Hepatic stellate cell (primary cell): Measurements from ENCODE around the gene P2RX2.

Source experiments
- DNase-seq: peaks from one replicate; pipeline ENCODE4 v3.0.0; 2011; ENCODE audit warnings: low spot score

Gene P2RX2

DNA sequence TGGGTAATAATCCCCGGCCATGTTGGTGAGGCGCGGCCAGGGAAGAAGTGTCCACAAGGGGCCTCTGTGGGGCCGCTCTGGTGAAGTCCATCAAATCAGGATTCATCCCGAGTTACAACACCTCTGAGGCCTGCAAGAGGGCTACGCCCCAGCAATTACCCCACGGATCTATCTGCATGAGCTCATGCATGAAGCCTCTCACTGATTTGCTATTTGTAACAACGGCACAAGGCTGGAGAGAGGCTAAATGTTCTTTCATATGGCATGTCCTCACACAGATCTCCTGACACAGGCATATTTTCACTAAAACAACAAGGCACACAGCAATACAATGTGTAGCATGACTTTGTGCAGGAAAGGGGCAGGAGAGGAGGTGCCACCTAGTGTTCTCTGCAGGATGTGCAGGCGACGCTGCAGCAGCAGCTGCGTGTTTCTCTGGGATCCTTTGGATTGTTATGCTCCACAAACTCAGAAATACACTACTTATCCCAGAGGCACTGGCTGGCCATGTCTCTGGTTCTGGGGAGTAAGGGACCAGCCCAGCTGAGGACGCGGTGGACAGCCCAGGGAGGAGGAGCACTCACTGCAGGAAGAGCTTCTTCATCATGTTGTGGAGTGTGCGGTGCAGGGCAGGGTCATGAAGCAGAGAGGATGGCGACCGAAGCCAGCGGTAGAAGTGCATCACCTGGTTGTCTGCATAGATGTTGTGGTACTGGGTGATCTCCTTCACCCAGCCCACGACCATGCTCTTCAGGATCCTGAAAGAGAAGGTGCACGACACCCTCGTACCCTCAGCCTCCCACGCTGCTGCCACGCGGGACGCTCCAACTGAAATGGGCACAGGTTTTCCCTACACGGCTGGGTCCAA is 20.2 kb downstream of the P2RX2 start:
- DNase-seq, result peak; percentile 84

DNA sequence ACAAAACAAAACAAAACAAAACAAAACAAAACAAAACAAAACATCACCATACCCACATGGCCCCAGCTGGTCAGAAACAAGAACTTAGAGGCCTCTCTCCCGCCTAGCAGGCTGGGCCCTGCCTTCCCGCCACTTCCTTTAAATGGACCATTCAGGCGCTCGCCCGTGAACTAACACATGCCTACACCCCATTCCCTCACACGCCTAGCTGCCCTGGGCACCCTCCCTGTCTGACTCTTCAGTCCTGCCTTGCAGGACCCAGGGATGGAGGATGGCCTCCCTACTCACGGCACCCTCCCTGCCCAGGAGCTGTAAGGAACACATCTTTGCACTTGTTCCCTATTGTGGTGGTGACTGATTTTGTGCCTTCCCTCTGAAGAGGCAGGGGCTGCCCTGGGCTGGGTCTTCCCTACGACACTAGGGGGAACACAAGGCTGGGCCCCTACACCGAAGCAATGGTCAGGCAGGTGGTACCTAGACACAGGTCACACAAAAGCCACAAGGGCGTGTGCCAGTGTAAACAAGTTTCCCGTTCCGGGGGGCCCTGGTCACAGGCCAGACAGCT is 21.5 kb downstream of the P2RX2 start:
- no peak for DNase-seq

DNA sequence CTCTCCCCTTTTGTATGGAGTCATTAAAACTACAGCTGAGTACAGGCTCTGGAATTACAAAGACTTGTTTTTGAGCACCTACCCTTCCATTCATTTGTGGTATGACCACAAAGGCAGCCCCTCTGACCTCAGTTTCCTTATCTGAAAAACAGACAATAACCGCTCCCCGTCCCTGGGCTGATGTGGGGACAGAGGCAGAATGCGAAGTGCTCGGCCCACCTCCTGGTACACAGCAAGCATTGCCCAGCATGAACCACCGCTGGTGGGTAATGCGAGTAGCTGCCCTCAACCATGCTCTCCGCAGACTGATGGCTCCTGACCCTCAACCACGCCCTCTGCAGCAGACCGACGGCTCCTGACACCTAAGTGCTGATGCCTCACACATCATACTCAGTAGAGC is 22.4 kb downstream of the P2RX2 start:
- DNase-seq, result no peak

DNA sequence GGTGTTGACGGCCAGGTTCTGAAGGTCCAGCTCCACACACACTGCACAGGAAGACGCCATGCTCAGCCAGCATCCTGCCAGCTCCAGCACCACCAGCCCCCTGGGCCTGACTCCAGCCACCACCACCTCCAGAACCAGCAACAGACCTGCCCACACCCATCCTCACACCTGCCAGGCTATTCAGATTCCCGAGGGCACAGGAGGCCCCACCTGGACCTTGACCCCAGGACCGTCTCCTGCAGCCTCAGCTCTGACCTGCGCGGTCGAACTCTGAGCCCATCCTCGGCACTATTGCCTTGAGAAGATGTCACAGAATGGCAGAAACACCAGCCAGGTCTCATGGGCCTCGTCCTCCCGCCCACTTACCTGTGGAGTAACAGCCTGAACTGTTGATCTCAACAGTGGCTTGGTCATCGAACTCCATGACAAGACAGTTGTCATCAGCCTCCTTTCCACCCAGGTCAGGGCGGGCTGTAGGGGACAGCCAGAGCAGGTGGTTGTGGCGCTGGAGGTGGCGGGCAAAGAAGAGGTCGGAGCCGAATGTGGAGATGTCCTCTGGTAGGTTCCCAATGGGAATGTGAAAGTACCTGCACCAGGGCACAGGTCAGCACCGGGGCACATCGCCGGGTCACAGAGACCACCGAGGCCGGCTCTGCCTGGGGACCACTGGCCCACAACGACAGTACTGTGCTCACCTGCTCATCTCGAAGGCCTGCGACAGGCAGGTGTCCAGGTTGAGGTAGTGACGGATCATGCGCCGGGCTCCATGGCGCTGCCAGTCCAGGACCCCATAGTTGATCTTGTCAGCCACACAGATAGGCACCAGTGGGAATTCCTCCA is 23.5 kb downstream of the P2RX2 start:
- DNase-seq, result no peak

DNA sequence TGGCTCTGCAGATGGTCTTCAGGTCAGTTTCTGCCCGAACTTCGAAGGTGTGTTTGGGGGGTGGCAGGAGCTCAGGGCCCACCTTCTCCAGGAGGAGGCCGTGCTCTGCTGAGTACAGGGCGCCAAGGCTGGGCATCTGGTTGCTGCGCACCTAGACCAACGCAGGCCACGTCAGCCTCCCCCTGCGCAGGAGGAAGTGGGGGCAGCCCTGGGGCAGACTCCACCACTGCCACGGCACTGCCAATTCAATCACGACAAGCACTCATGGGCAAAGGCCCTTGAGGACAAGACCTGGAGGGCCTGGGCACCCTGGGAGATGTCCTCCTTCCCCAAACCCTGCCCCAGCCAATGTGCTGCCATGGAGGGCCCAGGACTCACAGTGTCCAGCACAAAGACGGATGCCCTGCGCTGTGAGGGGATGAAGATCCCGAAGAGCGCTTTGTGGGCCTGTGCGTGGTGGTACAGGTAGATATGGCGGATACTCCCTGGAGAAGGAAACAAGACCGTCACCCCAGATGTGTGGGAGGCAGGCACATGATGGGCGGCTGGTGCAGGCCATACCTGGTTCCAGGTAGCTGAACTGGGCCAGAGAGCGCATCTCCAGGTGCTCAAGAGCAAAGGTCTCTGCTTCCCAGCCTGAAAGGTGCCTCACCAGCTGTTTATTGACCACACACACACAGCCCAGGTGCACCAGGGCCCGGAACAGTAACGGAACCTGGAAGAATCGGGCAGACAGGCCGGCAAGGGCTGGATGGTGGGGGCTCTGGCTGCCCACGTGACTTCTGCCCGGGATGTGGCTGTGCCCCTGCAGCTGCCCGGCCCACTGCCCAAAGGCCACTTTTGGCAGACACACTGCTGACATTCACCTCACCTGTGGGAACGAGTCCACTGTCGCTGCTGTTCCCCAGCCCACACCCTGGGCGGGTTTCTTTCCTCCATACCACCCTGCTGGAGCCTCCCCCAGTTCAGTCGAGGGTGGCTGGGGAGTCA is 24.6 kb downstream of the P2RX2 start:
- DNase-seq, result no peak

DNA sequence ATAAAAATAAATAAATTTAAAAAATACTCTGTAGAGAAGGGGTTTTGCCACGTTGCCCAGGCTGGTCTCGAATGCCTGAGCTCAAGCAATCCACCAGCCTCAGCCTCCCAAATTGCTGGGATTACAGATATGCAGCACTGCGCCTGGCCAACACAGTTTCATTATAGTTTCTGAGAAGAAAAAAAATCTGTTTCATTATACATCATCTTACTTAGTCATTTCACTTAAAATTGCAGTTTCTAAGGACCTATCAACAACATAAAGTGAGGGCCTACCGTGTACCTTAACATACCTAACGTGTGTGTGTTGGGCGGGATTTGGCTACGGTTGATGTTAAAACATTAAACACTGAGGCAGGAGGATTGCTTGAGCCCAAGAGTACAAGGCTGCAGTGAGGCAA is 28.3 kb downstream of the P2RX2 start:
- DNase-seq, result no peak

DNA sequence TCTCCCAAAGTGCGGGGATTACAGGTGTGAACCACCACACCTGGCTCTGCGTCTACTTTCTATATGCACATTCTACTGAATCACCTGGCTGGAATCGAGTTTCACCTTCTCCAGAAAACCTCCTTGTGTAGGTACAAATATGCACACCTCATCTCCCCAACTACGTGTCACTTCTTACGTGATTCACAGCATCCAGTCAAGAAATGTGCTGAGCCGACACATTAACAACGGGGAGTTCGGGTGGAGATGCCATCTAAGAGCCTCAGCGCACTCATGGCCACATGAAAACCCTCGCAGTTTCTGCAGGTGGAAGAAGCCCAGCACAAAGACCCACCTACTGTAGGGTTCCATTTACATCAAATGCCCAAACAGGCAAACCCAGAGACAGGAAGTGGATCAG is 29.3 kb downstream of the P2RX2 start:
- DNase-seq, result no peak

DNA sequence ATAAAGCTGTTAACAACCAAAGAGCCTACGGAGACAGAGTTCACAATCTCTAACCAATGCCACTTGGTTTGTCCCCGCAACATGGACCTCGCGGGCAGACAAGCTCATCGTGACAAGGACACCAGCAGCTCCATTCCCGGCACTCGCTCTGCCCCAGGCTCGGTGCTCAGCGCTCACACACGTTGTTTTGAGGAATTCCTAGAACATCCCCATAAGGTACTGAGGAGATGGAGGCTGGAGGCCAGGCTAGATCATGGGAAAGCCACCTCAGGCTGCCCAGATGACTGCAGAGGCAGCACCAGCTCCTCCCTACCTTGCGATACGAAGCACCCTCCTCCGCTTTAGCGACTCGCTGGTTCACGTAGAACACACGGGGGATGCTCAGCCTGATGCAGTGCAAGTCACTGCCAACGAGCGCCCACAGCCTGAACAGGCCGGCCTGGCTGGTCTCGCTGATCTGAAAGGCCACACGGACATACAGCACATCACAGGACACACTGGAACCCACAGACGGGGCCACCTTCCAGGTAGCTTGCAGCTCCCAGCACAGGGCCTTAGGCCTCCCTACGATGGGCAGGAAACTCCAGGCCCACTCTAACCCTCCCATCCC is 30.1 kb downstream of the P2RX2 start:
- DNase-seq, result no peak

DNA sequence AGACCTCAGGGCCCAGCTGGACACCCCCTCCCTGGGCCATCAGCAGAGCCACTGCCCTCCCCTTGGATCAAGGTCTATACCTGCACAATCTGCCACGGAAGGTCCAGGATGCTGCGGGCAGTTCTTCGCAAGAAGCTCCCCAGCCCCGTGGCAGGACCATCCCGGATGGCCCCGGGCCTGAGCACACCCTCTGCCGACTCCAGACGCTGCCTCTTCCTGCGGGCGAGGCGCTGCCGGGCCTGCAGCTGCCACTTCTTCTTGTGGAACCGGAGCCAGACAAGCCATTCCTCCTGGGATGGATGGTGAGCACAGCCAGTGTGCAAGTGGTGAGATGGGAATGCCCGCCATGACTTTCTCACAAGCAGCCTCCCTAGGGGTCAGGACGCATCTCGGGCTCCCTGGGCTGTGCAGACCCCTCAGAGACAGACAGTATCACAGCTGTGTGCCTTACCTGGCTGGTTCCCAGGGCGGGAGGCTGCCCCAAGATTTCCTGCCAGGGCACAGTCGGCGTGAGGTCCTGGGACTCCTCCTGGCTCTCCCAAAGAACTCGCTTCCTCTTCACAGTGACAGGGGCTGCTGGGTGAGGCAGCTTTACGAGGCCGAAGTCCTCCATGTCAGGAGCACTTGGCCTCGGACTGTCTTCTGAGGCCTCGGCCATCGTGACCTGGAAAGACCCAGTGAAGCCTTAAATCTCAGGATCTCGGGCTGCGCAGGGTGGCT is 30.8 kb downstream of the P2RX2 start:
- DNase-seq, result no peak

DNA sequence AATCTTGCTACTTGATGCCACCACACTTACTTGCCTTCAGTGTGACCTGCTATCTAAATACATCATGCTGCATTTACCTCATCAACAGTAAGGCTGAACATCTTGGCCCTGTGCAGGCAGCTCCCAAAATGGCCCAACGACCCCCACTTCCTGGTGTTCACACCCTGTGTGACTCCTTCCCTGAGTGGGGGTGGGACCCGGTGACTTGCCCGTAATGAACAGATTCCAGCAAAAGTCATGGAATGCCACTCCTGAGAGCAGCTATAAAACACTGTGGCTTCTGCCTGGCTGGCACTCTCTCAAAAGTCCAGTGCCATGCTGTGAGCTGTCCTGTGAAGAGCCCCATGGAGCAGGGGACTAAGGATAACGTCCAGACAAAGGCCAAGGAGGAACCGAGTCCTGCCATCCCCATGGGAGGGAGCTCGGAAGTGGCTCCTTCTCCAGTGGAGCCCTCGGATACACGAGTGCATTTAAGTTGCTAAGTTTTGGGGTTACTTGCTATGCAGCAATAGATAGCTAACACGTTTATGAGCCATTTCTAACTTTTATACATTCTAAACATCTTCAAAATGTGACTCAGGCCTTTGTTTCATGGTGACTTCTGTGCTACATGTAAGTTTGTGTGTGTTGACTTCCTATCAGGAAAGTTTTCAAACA is 33.0 kb downstream of the P2RX2 start:
- DNase-seq, result no peak

DNA sequence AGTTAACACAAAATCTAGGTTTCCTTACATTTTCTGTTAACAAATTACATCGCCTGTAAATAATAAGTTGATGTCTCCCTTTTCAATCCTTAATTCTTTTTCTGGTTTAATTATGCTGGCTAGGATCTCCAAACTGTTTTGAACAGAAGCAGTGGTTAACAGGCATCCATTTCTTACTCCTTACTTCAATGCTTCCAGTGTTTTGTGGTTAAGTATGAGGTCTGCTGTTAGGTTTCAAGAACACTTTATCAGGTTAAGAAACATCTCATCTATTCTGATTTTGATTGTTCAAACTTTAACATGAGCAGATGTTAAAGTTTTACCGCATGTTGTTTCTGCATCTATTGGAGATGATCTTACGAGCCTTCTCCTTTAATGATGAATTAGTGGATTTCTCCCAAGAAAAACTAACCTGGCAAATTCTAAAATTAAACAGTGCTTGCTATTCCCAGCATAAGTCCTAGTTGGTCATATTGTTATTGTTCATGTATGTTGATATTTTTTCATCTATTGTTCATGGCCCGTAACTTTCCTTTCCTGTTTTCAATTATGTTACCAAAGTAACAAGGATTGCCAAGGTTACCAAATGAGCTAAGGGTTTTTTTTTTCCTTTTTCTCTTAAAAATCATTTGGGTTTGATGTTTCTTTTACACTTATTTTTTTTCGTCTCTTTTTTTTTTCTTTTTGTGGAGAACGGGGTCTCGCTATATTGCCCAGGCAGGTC is 35.2 kb downstream of the P2RX2 start:
- no peak for DNase-seq

DNA sequence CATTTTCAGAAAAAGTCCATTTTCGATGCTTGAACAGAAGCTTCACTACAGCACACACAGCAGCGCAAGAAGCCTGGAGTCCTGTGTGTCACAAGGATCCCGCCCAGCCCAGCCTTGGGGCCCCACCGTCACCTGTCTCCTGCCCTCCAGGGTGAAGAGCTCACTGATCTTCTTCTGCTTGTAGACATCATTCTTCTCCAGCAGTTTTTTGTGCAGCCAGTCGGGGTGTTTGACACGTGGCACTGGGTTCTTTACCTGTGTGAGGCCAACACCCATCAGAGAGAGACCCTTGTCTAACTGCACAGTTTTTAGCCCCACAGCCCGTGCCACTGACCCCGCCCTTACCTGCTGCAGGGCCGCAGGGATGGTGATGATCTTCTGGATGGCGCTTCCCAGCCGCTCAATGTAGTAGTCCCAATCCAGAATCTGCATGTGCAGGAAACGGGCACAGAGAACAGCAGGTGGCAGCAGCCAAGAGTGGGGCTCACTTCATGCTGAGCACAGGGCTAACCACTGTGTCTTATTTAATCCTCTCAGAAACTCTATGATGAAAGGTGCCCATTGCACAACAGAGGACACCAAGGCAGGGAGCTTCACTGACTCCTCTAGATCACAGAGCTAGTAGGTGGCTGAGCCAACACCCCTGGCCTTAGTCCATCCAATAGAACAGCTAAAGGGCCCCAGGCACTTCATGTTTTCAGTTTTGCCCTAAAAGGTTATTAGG is 38.6 kb downstream of the P2RX2 start:
- DNase-seq, result no peak

DNA sequence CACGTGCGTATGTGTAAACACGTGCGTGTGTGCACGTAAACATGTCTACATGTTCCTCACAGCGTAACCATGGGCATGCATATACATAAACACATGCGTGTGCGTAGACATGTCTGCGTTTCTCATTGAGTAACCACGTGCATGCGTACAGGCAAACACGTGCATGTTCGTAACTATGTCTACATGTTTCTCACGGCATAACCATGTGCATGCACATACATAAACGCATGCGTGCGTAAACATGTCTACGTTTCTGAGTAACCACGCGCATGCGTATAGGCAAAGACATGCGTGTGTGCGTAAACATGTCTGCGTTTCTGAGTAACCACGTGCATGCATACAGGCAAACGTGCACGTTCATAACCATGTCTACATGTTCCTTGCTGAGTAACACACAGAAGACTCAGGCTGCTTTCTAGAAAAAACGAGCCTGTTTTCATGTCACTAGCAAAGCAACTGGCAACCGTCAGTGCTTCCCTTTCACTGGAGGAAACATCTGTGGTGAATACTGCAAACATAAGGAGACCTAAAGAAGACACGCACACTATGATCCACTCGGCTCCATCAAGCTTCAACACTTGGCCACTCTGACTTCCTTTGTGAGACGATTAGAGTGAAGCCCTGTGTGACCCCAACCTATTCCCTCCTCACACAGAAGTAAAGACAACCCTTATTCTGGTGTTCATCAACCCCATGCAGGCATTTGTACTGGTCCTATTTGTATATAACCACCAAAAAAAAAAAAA is 39.7 kb downstream of the P2RX2 start:
- DNase-seq, result no peak

DNA sequence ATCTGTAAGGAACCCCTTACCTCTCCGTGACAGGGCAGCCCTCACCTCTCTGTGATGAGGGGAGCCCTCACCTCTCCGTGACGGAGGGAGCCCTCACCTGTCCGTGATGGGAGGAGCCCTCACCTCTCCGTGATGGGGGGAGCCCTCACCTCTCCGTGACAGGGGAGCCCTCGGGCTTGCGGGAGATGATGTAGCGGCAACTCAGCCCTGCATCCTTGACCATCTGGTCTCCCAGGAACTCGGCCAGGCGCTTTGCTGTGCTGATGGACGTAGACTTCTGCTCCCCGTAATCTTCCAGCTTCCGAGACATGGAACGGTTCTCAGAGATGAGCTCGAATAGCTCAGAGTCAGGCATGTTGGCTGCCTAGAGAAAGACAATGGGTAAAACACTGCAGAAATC is 40.6 kb downstream of the P2RX2 start:
- no peak for DNase-seq

DNA sequence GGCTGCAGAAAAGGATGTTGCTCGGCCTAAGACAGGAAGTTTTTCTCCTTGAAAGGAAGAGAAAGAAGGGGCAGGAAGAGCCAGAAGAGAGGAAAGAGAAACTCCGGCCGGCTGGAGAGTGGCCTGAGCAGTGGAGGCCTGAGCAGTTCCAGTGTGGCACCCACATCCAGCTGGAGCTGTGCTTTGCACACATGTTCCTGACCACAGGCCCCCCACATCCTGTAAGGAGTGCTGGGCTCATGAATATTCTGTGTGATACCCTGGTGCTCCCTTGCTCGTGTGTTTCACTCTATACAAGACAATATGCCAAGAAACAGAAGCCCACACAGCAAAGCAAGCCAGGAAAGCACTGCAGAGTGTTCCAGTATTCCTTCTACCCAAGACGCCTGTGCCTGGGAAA is 41.5 kb downstream of the P2RX2 start:
- DNase-seq, result no peak

DNA sequence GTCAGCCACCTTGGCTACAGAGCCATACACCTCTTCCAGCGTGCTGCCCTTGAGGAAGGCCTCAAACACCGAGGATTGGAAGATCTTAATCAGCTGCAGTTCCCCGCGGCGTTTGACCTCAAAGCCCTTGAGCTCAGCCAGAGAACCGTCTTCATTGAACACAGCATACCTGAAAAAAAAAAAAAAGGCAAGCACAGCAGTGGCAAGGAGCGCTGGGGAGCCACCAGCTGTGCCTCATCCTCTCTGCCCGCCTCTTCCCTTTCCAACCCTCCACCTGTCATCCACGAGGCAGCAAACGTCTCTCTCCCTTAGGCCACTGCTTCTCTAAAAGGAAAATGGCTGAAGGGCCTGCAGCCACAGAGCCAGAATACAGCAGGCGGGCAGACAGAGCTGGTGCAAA is 42.4 kb downstream of the P2RX2 start:
- DNase-seq, result no peak

DNA sequence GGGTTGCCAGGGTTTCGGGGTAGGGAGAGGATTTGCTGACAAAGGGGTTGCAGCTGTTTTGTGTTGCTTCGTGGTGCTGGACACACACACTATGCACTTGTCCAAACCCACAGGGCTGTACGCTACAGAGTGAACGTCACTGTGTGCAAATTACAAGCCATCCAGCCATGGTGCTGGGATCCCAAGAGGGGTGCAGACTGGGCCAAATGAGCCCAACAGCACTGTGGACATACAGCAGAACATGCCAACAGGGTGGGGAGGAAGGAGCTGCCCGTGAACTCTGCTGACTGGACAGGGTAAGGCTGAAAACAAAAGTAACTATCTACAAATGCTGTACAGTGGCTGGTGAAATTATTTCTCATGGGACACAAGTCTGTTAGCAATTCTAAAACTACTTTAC is 43.4 kb downstream of the P2RX2 start:
- DNase-seq, result no peak
